A673 (cell line): ENCODE data around the gene GJB4.

Experiments used
- CTCF ChIP-seq: fragments of 300-800, 200-600 bp; sonication (generic); conservative IDR thresholded peaks from 2 replicates; pipeline ENCODE4 v1.5.1; 2017; ENCODE audit warnings: low read depth, mild to moderate bottlenecking, antibody characterized with exemption, low read length, moderate library complexity, mixed read lengths
- EZH2 ChIP-seq: fragments of 200-600 bp; sonication (generic); IDR thresholded peaks from 2 replicates; pipeline ENCODE4 v1.6.1; 2017; ENCODE audit warnings: borderline replicate concordance, low read depth, mild to moderate bottlenecking, mixed read lengths, antibody characterized with exemption, low read length; ENCODE audit not compliant: poor library complexity, severe bottlenecking

DNA sequence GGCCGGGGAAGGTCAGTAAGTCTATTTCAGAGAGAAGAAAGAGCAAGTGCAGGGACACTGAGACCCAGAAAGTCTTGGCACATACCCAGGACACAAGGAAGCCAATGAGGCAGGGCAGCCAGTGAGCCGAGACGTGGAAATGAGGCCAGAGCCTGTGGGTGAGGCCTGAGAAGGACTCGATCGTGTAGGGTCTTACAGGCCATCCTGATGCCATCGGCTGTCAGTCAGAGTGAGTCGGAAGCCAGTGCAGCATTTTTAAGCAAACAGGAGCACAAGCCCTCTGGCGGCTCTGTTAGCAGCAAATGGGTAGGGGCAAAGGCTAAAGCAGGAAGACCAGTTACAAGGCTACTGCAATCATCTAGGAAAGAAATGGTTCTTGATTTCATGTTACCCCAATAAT, 15.4 kb downstream of the GJB4 start:
- no peak for TF ChIP-seq CTCF
- TF ChIP-seq EZH2, result no peak
